C4-2B (cell line): ENCODE results near the gene JAKMIP3.

Experiments
- CTCF ChIP-seq: fragments of 450-650 bp; conservative IDR thresholded peaks from 2 replicates; pipeline ENCODE4 v1.5.1; 2017; ENCODE audit warnings: mild to moderate bottlenecking
- ZFX ChIP-seq: fragments of 450-650 bp; IDR thresholded peaks from 2 replicates; pipeline ENCODE4 v1.6.1; 2017

GRCh38 chr10:132101529-132101928 is 35.8 kb downstream of the JAKMIP3 start:
- TF ChIP-seq CTCF (no peak), ZFX (no peak)
